Caco-2 (cell line): Measurements from ENCODE around the gene AOX1. TPM values are rescaled to one million over a fixed set of nuclear protein-coding genes. Genes with fewer than 3 reads are reported as not detected.

Experiments used
- BruUV-seq: library from RNA; stranded (reverse); fragments of 400-500 nt; replicated peaks from 2 replicates; lab custom pipeline; 2021; lab: Mats Ljungman, UMichigan
- CTCF ChIA-PET: fragments of 300-600 bp; sonication (Branson Sonifier 250); formaldehyde crosslinking; loops from one replicate; lab custom pipeline; 2022; ENCODE audit warnings: antibody characterized with exemption; lab: Charles Lee
- POLR2A ChIA-PET: fragments of 300-600 bp; sonication (Branson Sonifier 250); formaldehyde crosslinking; loops from one replicate; lab custom pipeline; 2022; ENCODE audit warnings: antibody characterized with exemption; lab: Charles Lee
- DNase-seq, 2 experiments: peaks; one replicate each; pipeline versions ENCODE4 v3.0.0 to v3.0.0-alpha.2; 2020 to 2022
- H3K27me3 ChIP-seq: replicated peaks from 2 replicates; pipeline ENCODE4 v1.6.0; 2011; ENCODE audit warnings: low read length; ENCODE audit not compliant: control insufficient read depth, insufficient read depth
- H3K36me3 ChIP-seq: 2 replicates; pipeline ENCODE4 v1.5.1; 2011; ENCODE audit warnings: low read length; ENCODE audit not compliant: control insufficient read depth, insufficient read depth
- H3K4me1 ChIP-seq: fragments of 250-450 bp; sonication (Bioruptor Pico); 2 replicates; pipeline ENCODE4 v1.5.1; 2020; ENCODE audit warnings: mild to moderate bottlenecking
- H3K4me3 ChIP-seq: 2 replicates; pipeline ENCODE4 v1.5.1; 2011; ENCODE audit warnings: low read depth, mild to moderate bottlenecking, control low read depth, low read length
- H3K9me3 ChIP-seq: fragments of 250-450 bp; sonication (Bioruptor Pico); 2 replicates; pipeline ENCODE4 v1.5.1; 2020; ENCODE audit warnings: mild to moderate bottlenecking, moderate library complexity
- H3K27ac Mint-ChIP-seq: one replicate; pipeline ENCODE4 v1.8.0; 2022; ENCODE audit warnings: mixed read lengths; ENCODE audit not compliant: unreplicated experiment
- H3K27me3 Mint-ChIP-seq: one replicate; pipeline ENCODE4 v1.8.0; 2022; ENCODE audit warnings: mixed read lengths; ENCODE audit not compliant: insufficient read depth, unreplicated experiment
- H3K36me3 Mint-ChIP-seq: one replicate; pipeline ENCODE4 v1.8.0; 2022; ENCODE audit warnings: mild to moderate bottlenecking, mixed read lengths; ENCODE audit not compliant: insufficient read depth, unreplicated experiment
- H3K4me1 Mint-ChIP-seq: one replicate; pipeline ENCODE4 v1.8.0; 2022; ENCODE audit warnings: low read depth, mixed read lengths; ENCODE audit not compliant: unreplicated experiment
- H3K4me3 Mint-ChIP-seq: one replicate; pipeline ENCODE4 v1.8.0; 2022; ENCODE audit warnings: mild to moderate bottlenecking, moderate library complexity, mixed read lengths; ENCODE audit not compliant: unreplicated experiment
- H3K9me3 Mint-ChIP-seq: one replicate; pipeline ENCODE4 v1.8.0; 2022; ENCODE audit warnings: mixed read lengths; ENCODE audit not compliant: unreplicated experiment
- intact Hi-C: fragments of 100-400 bp; cut with micrococcal nuclease; formaldehyde crosslinking; loops from one replicate; pipeline ENCODE4 v1.10.0; 2022; ENCODE audit not compliant: unreplicated experiment
- total RNA-seq: library from RNA; stranded (reverse); gene quantifications from 2 replicates; pipeline ENCODE4 v1.2.3, GENCODE V29; 2022
- TF ChIP-seq, protein P1 (sequence below), 2 experiments: fragments of 200-600 bp in 1 of 2; IDR thresholded peaks; 1 replicate in 1 of 2; 2 replicates in 1 of 2; pipeline versions ENCODE4 v1.5.1 to v1.8.0; 2011 to 2022; ENCODE audit warnings: antibody characterized with exemption in 1 of 2, control low read depth in 1 of 2, inconsistent platforms in 1 of 2, low read depth in 1 of 2, low read length in 1 of 2, mild to moderate bottlenecking in 1 of 2, moderate library complexity in 1 of 2; ENCODE audit not compliant: insufficient read depth in 1 of 2, severe bottlenecking in 1 of 2, unreplicated experiment in 1 of 2

Gene AOX1
- total RNA-seq, 1 experiment from 2014 or later, result 0.79 TPM

DNA sequence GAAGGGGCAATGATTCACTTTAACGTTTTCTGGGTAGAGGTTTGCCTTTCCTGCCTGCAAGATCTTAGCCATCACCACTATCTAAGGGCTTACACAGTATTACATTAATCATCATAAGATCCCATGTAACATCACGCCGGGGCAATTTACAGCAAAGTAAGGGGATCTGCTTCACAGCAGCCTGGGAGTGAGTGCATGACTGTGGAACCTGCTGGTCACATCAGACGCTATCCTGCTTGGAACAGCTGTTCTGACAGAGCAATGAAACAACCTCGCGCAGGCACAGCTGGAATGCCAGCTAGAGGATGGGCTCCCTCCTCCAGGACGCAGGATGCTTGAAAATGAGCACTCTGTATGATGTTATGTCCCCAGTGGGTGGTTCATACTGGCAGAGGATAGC, 89.0 kb downstream of the AOX1 start:
- H3K36me3 Mint-ChIP-seq, result no peaks in the 10 kb centered on the region
- no peaks in the 10 kb centered on the region; the same call in 1 of the 2 replicates for H3K9me3 ChIP-seq
- TF ChIP-seq, protein P1, sequence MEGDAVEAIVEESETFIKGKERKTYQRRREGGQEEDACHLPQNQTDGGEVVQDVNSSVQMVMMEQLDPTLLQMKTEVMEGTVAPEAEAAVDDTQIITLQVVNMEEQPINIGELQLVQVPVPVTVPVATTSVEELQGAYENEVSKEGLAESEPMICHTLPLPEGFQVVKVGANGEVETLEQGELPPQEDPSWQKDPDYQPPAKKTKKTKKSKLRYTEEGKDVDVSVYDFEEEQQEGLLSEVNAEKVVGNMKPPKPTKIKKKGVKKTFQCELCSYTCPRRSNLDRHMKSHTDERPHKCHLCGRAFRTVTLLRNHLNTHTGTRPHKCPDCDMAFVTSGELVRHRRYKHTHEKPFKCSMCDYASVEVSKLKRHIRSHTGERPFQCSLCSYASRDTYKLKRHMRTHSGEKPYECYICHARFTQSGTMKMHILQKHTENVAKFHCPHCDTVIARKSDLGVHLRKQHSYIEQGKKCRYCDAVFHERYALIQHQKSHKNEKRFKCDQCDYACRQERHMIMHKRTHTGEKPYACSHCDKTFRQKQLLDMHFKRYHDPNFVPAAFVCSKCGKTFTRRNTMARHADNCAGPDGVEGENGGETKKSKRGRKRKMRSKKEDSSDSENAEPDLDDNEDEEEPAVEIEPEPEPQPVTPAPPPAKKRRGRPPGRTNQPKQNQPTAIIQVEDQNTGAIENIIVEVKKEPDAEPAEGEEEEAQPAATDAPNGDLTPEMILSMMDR (IDR thresholded peaks at IDR 0.05; ENCODE audit: insufficient read depth in 1 of 2, low read depth in 1 of 2, low read length in 1 of 2, severe bottlenecking in 1 of 2, unreplicated experiment in 1 of 2), result no peak
- H3K27me3 ChIP-seq, result no peaks in the 10 kb centered on the region
- H3K27me3 Mint-ChIP-seq, result no peaks in the 10 kb centered on the region
- no peak for DNase-seq
- no peaks in the 10 kb centered on the region for H3K4me1 ChIP-seq
- H3K4me1 Mint-ChIP-seq, result no peaks in the 10 kb centered on the region
- no peaks in the 10 kb centered on the region for H3K36me3 ChIP-seq
- no TSS peak for BruUV-seq
- H3K4me3 ChIP-seq, result no peak overlapping the region
- ChIA-PET CTCF (no interaction called here), POLR2A (no interaction called here)
- no peak overlapping the region for H3K4me3 Mint-ChIP-seq
- intact Hi-C loops, result no loop called here
- no peaks in the 10 kb centered on the region for H3K9me3 Mint-ChIP-seq
- H3K27ac Mint-ChIP-seq, result no peak overlapping the region

- Histone ChIP-seq H3K36me3 (no peaks in the 10 kb centered on the region), H3K4me1 (no peaks in the 10 kb centered on the region), H3K4me3 (no peak overlapping the region), H3K27me3 (no peaks in the 10 kb centered on the region), H3K9me3 (no peaks in the 10 kb centered on the region)
- ChIA-PET CTCF (no interaction called here), POLR2A (no interaction called here)
- H3K4me1 Mint-ChIP-seq, result no peaks in the 10 kb centered on the region
- BruUV-seq, result no TSS peak
- TF ChIP-seq, protein P1 (IDR thresholded peaks at IDR 0.05; ENCODE audit: insufficient read depth in 1 of 2, low read depth in 1 of 2, low read length in 1 of 2, severe bottlenecking in 1 of 2, unreplicated experiment in 1 of 2), result no peak
- no peak for DNase-seq
- intact Hi-C loops, result no loop called here
- H3K9me3 Mint-ChIP-seq, result no peaks in the 10 kb centered on the region
- no peaks in the 10 kb centered on the region for H3K36me3 Mint-ChIP-seq
- H3K27me3 Mint-ChIP-seq, result no peaks in the 10 kb centered on the region
- no peak overlapping the region for H3K4me3 Mint-ChIP-seq
- no peak overlapping the region for H3K27ac Mint-ChIP-seq
These were observed 91.4 kb downstream of the AOX1 start for GRCh38 chr2:200677171-200677570.

- H3K4me3 ChIP-seq, result no peak overlapping the region
- Mint-ChIP-seq H3K4me1 (no peaks in the 10 kb centered on the region), H3K36me3 (no peaks in the 10 kb centered on the region), H3K27me3 (no peaks in the 10 kb centered on the region), H3K9me3 (no peaks in the 10 kb centered on the region), H3K27ac (no peak overlapping the region), H3K4me3 (no peak overlapping the region)
- no peaks in the 10 kb centered on the region for H3K9me3 ChIP-seq
- intact Hi-C loops, result no loop called here
- H3K36me3 ChIP-seq, result no peaks in the 10 kb centered on the region
- TF ChIP-seq, protein P1 (IDR thresholded peaks at IDR 0.05; ENCODE audit: insufficient read depth in 1 of 2, low read depth in 1 of 2, low read length in 1 of 2, severe bottlenecking in 1 of 2, unreplicated experiment in 1 of 2), result no peak
- CTCF ChIA-PET, result no interaction called here
- no peak for DNase-seq
- no TSS peak for BruUV-seq
- no peaks in the 10 kb centered on the region for H3K4me1 ChIP-seq
- POLR2A ChIA-PET, result no interaction called here
- no peaks in the 10 kb centered on the region for H3K27me3 ChIP-seq
These were observed 92.1 kb downstream of the AOX1 start for GRCh38 chr2:200677721-200678532.
